ENCODE data around the gene DDX19B.

DNA sequence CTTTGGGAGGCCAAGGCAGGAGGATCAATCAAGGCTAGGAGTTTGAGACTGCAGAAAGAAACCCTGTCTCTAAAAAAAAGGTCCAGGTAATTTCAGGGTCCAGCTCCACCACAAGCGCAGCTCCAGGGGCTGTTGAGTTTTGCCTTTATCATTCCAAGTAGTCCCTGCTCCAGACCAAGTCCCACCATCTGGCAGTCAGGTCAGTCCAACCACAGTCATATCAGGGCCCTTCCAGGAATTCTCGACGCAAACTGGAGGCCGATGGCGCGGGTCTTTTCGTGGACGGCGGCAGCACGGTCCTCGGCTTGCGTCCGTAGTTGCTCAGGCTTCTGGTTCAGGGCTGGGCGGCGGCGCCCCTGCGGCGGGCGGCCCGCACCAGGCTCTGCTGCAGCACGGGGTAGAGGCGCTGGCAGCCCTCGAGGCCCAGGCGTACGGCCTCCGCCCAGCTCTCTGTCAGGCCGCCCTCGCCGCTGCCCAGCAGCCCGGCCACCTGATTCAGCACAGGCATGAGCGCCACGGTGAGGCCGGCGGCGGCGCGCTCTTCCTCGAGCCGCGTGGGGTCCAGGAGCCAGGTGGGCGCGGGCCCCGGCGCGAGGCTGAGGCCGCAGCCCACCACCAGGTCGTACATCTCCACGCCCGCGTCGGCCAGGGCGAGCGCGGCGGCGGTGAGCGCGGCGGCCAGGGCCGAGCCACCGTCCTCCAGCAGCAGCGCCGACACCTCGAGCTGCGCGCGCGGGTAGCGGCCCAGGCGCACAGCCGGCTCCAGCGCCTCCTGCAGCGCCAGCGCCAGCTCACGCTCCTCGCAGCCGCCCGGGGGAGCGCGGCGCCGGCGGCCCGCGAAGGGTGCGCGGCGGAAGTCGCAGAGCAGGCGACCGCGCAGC, 48.0 kb upstream of the DDX19B start:
- TF ChIP-seq EP300 (IDR thresholded peaks at IDR 0.05; ENCODE audit: borderline replicate concordance) (no peak), CREB1 (IDR thresholded peaks at IDR 0.05; ENCODE audit: low read depth) (no peak), TCF12 (IDR thresholded peaks at IDR 0.05; ENCODE audit: low read depth) (no peak), NFIC (IDR thresholded peaks at IDR 0.05) (no peak)
